Ovary (tissue), 9 donors: ENCODE data around the gene NELFA. TPM values are rescaled to one million over a fixed set of nuclear protein-coding genes. Genes with fewer than 3 reads are reported as not detected.
A peak's percentile ranks its signal among the peaks of the same experiment; 100 is the strongest.

Experiments
- DNase-seq, 5 donors: peaks; one replicate each; pipeline ENCODE4 v3.0.0-alpha.2; 2019 to 2020
- H3K27ac ChIP-seq, 2 donors: fragments of 200-600 bp; one replicate each; pipeline versions ENCODE4 v1.5.1 to v1.8.0; 2019 to 2022
- H3K27me3 ChIP-seq: fragments of 200-600 bp; one replicate; pipeline ENCODE4 v1.8.0; 2022
- H3K36me3 ChIP-seq: fragments of 200-600 bp; sonication (generic); one replicate; pipeline ENCODE4 v1.5.1; 2019
- H3K4me1 ChIP-seq: one replicate; pipeline ENCODE4 v1.8.1; 2013; ENCODE audit warnings: mild to moderate bottlenecking, moderate library complexity; ENCODE audit not compliant: insufficient read depth
- H3K4me3 ChIP-seq: fragments of 200-600 bp; sonication (generic); one replicate; pipeline ENCODE4 v1.5.1; 2017
- H3K9me3 ChIP-seq, 2 donors: fragments of 200-600 bp in 1 of 2; sonication (generic) in 1 of 2; one replicate each; pipeline versions ENCODE4 v1.5.1 to v1.8.1; 2013 to 2019; ENCODE audit warnings: mild to moderate bottlenecking in 1 of 2, moderate library complexity in 1 of 2
- CTCF ChIP-seq, 3 donors: fragments of 450-650 bp in 2 of 3; fragments of 200-600 bp in 1 of 3; IDR thresholded peaks; one replicate each; pipeline versions ENCODE4 v1.5.1 to v1.8.0; 2016 to 2022; ENCODE audit warnings: antibody characterized with exemption in 3 of 3, mild to moderate bottlenecking in 1 of 3
- EP300 ChIP-seq: sonication (generic); formaldehyde crosslinking; IDR thresholded peaks from one replicate; pipeline ENCODE4 v1.6.1; 2017; ENCODE audit warnings: antibody characterized with exemption
- POLR2A ChIP-seq: fragments of 450-650 bp; IDR thresholded peaks from one replicate; pipeline ENCODE4 v1.6.1; 2017; ENCODE audit warnings: antibody characterized with exemption, mild to moderate bottlenecking, moderate library complexity
- WGBS, 3 donors: extraction: QIAGEN DNeasy Blood & Tissue Kit in 1 of 3; methylation state at CpG; one replicate each; pipeline versions ENCODE4 v1.1.5 to v1.1.7; 2013 to 2017; 5-methylcytosine and 5-hydroxymethylcytosine counted together
- intact Hi-C, 4 donors: fragments of 100-400 bp; cut with DNase I; formaldehyde crosslinking; loops; one replicate each; pipeline versions ENCODE4 v1.11.0 to v1.15.1; 2022 to 2023
- polyA plus RNA-seq, 2 donors: library from polyadenylated mRNA; stranded (reverse); fragments of 200-250 nt in 1 of 2; fragments of 350-450 nt in 1 of 2; fragmentation: Illumina TruSeq in 1 of 2; extraction: RNeasy Lipid Tissue Mini Kit (QIAGEN cat#74804) in 1 of 2; gene quantifications; one replicate each; pipeline ENCODE4 v1.2.3, GENCODE V29; 2013 to 2014
- total RNA-seq, 7 donors: library from RNA; depleted of rRNA in 2 of 7; stranded (reverse); fragments of >200 nt in 2 of 7; fragmentation: NEBNext Ultra II Directional in 3 of 7; extraction: Animal tissue kit (Norgen Biotek cat#: 25700) in 3 of 7; gene quantifications; one replicate each; pipeline versions ENCODE4 v1.1.0 to v1.2.4, GENCODE V29; 2016 to 2023
- donor health status: DM: no; HTN: no; CAD: no; lungs with moderate emphysema.
- donor health status: DM: no; HTN: no; CAD: no.
- donor health status: Bipolar disorder and iron deficiency.
- donor health status: DM: yes; HTN: yes; CAD: no.
- donor health status: DM: no; HTN: no; CAD: no.
- donor health status: DM: yes; HTN: yes; CAD: no.

Gene NELFA
- total and polyA plus RNA-seq, 9 donors, result 12.5 to 42.8 (median 30.8) TPM

GRCh38 chr4:1978226-1978625 is 30.5 kb downstream of the NELFA start:
- Histone ChIP-seq H3K4me3 (no peak overlapping the region), H3K36me3 (no peaks in the 10 kb centered on the region), H3K27me3 (no peaks in the 10 kb centered on the region), H3K4me1 (no peaks in the 10 kb centered on the region), H3K27ac (no peak overlapping the region), H3K9me3 (no peaks in the 10 kb centered on the region)
- TF ChIP-seq EP300 (no peak), CTCF (IDR thresholded peaks at IDR 0.05) (no peak), POLR2A (no peak)
- 84 to 92% (median 91%) methylated on average over 13 of the region's 13 CpGs for WGBS, 3 donors
- no peak for DNase-seq
- intact Hi-C loops, result no loop called here

DNA sequence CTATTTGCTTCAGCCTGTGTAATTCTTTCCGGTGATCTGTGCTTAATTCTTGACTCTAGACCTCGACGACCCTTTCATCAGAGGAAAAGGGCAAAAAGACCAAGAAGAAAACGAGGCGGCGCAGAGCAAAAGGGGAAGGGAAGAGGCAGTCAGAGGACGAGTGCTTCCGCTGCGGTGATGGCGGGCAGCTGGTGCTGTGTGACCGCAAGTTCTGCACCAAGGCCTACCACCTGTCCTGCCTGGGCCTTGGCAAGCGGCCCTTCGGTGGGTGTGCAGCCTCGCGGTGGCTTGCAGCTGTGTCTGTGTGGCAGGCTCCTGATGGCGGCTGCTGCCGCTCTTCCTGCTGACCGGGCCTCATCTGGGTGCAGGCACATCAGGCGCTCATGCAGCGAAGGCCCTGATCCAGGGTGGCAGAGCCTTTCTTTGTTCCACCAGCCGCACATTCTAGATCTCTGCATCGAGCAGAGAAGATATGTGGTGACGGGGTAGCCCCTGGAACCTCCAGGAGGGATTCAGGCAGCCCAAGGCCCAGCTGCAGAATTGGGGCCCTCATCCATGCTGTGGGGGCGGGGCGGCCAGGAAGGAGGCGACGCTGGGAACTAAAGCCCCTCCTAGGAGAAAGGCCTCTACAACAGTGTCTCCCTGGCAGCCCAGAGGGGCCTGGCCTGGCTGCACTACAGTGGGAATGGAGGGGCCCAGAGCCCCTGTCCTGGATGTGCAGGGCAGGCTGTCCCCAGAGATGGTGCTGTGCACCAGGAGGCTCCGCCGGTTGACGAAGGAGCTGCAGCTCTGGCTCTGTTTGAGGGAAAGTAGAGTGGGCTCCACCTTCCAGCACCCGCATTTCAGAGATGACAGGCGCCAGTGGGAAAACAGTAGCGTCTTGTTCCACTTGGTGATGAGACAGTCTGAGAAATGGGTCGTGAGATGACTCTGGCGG is 32.1 kb downstream of the NELFA start:
- intact Hi-C loops, result no loop called here
- TF ChIP-seq POLR2A (no peak), EP300 (no peak), CTCF (IDR thresholded peaks at IDR 0.05) (no peak)
- Histone ChIP-seq H3K9me3 (no peaks in the 10 kb centered on the region), H3K36me3 (no peaks in the 10 kb centered on the region), H3K4me1 (no peaks in the 10 kb centered on the region), H3K27ac (no peak overlapping the region), H3K4me3 (no peak overlapping the region), H3K27me3 (no peaks in the 10 kb centered on the region)
- peak in 1 of 5 donors; percentile 17 for DNase-seq
- WGBS, 3 donors, result 93 to 95% (median 95%) methylated on average over 35 of the region's 35 CpGs

DNA sequence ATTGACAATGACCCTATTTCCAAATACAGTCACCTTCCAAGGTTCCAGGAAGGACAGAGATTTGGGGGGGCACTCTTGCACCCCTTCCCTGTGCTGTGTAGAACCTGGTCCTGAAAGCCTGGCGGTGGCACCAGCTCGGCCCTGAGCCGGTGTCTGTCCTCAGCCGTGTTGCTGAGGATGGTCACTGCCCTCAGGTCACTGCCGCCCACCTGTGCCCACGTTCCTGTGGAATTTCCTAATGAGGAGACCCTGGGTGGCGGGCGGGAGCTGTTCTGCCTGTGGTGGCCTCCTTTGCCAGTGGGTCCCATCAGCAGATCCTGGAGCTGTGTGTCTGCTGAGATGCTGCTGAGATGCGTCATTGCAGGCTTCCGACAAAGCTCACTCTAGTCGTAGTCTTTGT is 32.9 kb downstream of the NELFA start:
- TF ChIP-seq EP300, result no peak
- no peak for TF ChIP-seq CTCF (IDR thresholded peaks at IDR 0.05)
- no peak for TF ChIP-seq POLR2A
- intact Hi-C loops, result no loop called here

DNA sequence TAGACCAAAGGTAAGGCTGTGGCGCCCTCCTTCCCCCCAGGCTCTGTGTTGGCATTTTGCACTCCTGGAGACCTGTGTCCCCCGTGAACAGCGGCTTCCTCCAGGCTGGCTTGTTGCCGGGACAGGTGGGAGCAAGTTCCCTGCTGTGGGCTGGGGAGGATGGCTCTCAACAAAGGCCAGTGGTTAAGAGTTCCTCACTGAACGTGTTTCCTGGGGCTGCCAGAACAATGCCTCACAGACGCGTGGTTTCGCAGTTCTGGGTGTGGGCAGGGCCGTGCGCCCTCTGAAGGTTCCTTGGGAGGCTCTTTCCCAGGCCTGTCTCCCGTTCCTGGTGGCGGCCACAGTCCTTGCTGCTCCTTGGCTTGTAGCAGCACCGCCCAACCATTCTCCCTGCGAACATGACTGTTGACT is 33.4 kb downstream of the NELFA start:
- Histone ChIP-seq H3K27ac (no peak overlapping the region), H3K4me3 (no peak overlapping the region), H3K4me1 (no peaks in the 10 kb centered on the region), H3K9me3 (no peaks in the 10 kb centered on the region), H3K27me3 (no peaks in the 10 kb centered on the region), H3K36me3 (no peaks in the 10 kb centered on the region)
- intact Hi-C loops, result no loop called here
- TF ChIP-seq POLR2A, result no peak
- no peak for TF ChIP-seq EP300
- TF ChIP-seq CTCF (IDR thresholded peaks at IDR 0.05), result no peak
- 93 to 94% (median 93%) methylated on average over 14 of the region's 14 CpGs for WGBS, 3 donors
- DNase-seq, result peak in 1 of 5 donors; percentile 18

More for the DNA sequence above, 32.9 kb downstream of the NELFA start:
- Histone ChIP-seq H3K9me3 (no peaks in the 10 kb centered on the region), H3K36me3 (no peaks in the 10 kb centered on the region), H3K4me3 (no peak overlapping the region), H3K27ac (no peak overlapping the region), H3K4me1 (no peaks in the 10 kb centered on the region), H3K27me3 (no peaks in the 10 kb centered on the region)
- DNase-seq, result no peak
- 88 to 92% (median 91%) methylated on average over 11 of the region's 11 CpGs for WGBS, 3 donors
